ENCODE data around the gene ASB15.

ASB15 gene

GRCh38 chr7:123677061-123677715 is 75.6 kb downstream of the ASB15 start:
- DNase-seq (ENCODE audit: low read depth), result no peak
- no peak overlapping the region for H3K4me3 ChIP-seq (replicated peaks; ENCODE audit: low read depth, low read length)
- TF ChIP-seq CTCF (IDR thresholded peaks at IDR 0.05; ENCODE audit: low read length, missing control alignments), result no peak

- H3K4me3 ChIP-seq (replicated peaks; ENCODE audit: low read depth, low read length), result no peak overlapping the region
- no peak for DNase-seq (ENCODE audit: low read depth)
- no peak for TF ChIP-seq CTCF (IDR thresholded peaks at IDR 0.05; ENCODE audit: low read length, missing control alignments)
These were observed 78.0 kb downstream of the ASB15 start for GRCh38 chr7:123679614-123680013.

DNA sequence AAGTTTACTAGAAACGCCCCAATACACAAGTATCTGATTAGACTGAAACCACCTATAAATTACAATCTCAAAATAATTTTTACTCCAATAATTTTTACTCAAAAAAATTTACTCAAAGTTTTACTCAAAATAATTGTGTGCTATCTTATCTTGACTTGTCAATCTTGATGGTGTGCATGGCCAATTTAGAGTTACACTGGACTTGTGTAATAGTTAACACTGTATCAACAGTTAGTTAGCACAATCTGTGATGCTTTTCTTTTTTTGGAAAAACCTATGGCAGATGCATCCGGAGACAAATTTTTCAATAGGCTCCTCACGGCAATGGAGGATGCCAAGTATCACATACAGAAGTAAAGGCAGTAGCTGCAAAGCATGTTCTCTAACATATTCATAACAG is 79.0 kb downstream of the ASB15 start:
- no peak overlapping the region for H3K4me3 ChIP-seq (replicated peaks; ENCODE audit: low read depth, low read length)
- no peak for TF ChIP-seq CTCF (IDR thresholded peaks at IDR 0.05; ENCODE audit: low read length, missing control alignments)
- DNase-seq (ENCODE audit: low read depth), result no peak

DNA sequence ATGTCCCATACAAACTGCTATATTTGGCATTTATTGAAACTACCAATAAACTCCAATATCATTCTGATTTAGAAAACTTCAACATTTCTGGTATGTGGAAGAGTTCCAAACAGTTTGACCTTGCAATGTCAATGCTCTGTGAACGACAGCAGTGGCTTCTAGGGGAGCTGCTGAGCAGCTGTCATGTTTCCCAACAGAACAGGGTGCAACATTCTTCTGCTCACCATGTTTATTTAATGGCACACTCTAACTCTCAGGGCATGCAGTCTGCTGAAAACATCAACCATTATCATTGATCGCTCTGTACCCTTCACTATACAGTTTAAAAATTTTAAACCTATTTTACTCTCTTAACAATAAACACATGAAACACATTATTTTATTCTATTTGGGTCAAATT is 79.9 kb downstream of the ASB15 start:
- no peak for DNase-seq (ENCODE audit: low read depth)
- no peak for TF ChIP-seq CTCF (IDR thresholded peaks at IDR 0.05; ENCODE audit: low read length, missing control alignments)
- no peak overlapping the region for H3K4me3 ChIP-seq (replicated peaks; ENCODE audit: low read depth, low read length)

DNA sequence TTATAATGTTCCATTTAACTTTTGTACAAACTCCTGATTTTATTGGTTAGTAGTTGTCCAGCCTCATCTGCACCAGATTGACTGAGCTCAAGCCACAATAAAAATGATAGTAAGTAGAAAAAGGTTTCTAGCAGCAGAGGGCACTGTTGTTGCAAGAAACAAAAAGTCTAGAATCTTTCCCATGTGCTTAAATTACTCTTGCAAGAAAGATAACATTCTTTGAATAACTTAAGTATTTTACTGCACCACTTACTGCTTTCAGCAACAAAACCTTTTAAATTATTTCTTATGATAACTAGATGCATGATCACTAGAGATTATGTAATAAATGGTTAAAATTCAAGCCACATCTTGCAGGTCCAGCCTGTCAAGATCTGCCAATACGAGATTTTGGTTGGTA is 81.1 kb downstream of the ASB15 start:
- DNase-seq (ENCODE audit: low read depth), result peak; percentile 83
- H3K4me3 ChIP-seq (replicated peaks; ENCODE audit: low read depth, low read length), result no peak overlapping the region
- TF ChIP-seq CTCF (IDR thresholded peaks at IDR 0.05; ENCODE audit: low read length, missing control alignments), result peak; percentile 53

- H3K4me3 ChIP-seq (replicated peaks; ENCODE audit: low read depth, low read length), result no peak overlapping the region
- TF ChIP-seq CTCF (IDR thresholded peaks at IDR 0.05; ENCODE audit: low read length, missing control alignments), result no peak
- no peak for DNase-seq (ENCODE audit: low read depth)
These were observed 85.5 kb downstream of the ASB15 start for GRCh38 chr7:123687161-123687560.

DNA sequence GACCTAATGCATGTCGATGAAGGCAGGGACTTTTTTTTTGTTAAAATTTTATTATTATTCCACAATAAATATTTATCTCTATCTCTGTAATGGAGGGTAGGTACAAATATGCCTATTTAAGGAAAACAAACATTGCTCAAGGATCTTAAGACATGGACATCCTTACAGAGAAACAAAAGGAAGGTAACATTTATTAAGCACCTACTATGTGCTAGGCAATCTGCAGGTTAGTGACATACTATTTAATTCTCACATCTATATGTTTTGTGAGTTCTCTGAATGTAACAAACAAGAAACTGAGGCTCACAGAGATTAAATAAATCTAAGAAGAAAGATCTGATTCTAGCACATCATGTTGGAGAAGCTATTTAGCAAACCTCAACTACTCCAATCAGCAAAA is 86.1 kb downstream of the ASB15 start:
- DNase-seq (ENCODE audit: low read depth), result no peak
- no peak overlapping the region for H3K4me3 ChIP-seq (replicated peaks; ENCODE audit: low read depth, low read length)
- no peak for TF ChIP-seq CTCF (IDR thresholded peaks at IDR 0.05; ENCODE audit: low read length, missing control alignments)

All from fibroblast of pulmonary artery (primary cell).